MG63 (cell line): ENCODE data around the gene ISLR. TPM values are rescaled to one million over a fixed set of nuclear protein-coding genes. Genes with fewer than 3 reads are reported as not detected.
"Not testable (repeated sequence)": the region's sequence is repeated elsewhere in the genome, so short reads cannot be mapped to it uniquely, and the experiment has no call there.

Source experiments
- DNase-seq: peaks from one replicate; pipeline ENCODE4 v3.0.0-alpha.2; 2020
- H3K27me3 ChIP-seq: fragments of 250-450 bp; sonication (Bioruptor Pico); 2 replicates; pipeline ENCODE4 v1.5.1; 2020; ENCODE audit warnings: mild to moderate bottlenecking, moderate library complexity
- H3K36me3 ChIP-seq: fragments of 250-450 bp; sonication (Bioruptor Pico); 2 replicates; pipeline ENCODE4 v1.5.1; 2020; ENCODE audit warnings: mild to moderate bottlenecking, moderate library complexity
- H3K4me3 ChIP-seq: fragments of 250-450 bp; sonication (Bioruptor Pico); 2 replicates; pipeline ENCODE4 v1.5.1; 2020; ENCODE audit warnings: mild to moderate bottlenecking, moderate library complexity
- H3K9me3 ChIP-seq: fragments of 250-450 bp; sonication (Bioruptor Pico); 2 replicates; pipeline ENCODE4 v1.5.1; 2020; ENCODE audit warnings: mild to moderate bottlenecking, moderate library complexity
- total RNA-seq: library from RNA; depleted of rRNA; stranded (reverse); fragments of >200 nt; shearing (Covaris generic); gene quantifications from 2 replicates; pipeline ENCODE4 v1.2.3, GENCODE V29; 2014; ENCODE audit warnings: low replicate concordance

The ISLR gene
- total RNA-seq, 1 experiment from 2014 or later: not detected

- H3K4me3 ChIP-seq, DNase-seq, H3K36me3 ChIP-seq, H3K27me3 ChIP-seq, H3K9me3 ChIP-seq: not testable (repeated sequence)
These were observed 13.1 kb upstream of the ISLR start for GRCh38 chr15:74160390-74160789.

- not testable (repeated sequence) for DNase-seq, H3K9me3 ChIP-seq, H3K4me3 ChIP-seq, H3K27me3 ChIP-seq, H3K36me3 ChIP-seq
These were observed 11.3 kb upstream of the ISLR start for GRCh38 chr15:74162195-74162536.

GRCh38 chr15:74165461-74165860 lies 8.0 kb upstream of the ISLR start:
- Histone ChIP-seq H3K9me3 (no peaks in the 10 kb centered on the region), H3K36me3 (no peaks in the 10 kb centered on the region), H3K27me3 (no peaks in the 10 kb centered on the region), H3K4me3 (no peak overlapping the region)
- no peak for DNase-seq

GRCh38 chr15:74167891-74168331 lies 5.6 kb upstream of the ISLR start:
- H3K36me3 ChIP-seq: no peaks in the 10 kb centered on the region
- no peaks in the 10 kb centered on the region for H3K27me3 ChIP-seq
- H3K9me3 ChIP-seq: no peaks in the 10 kb centered on the region
- H3K4me3 ChIP-seq: no peak overlapping the region
- no peak for DNase-seq

- Histone ChIP-seq H3K36me3 (no peaks in the 10 kb centered on the region), H3K4me3 (no peak overlapping the region), H3K9me3 (no peaks in the 10 kb centered on the region), H3K27me3 (no peaks in the 10 kb centered on the region)
- DNase-seq: no peak
These were observed 4.8 kb upstream of the ISLR start for GRCh38 chr15:74168711-74169126.

- Histone ChIP-seq H3K9me3 (no peaks in the 10 kb centered on the region), H3K4me3 (no peak overlapping the region), H3K36me3 (no peaks in the 10 kb centered on the region), H3K27me3 (no peaks in the 10 kb centered on the region)
- no peak for DNase-seq
These were observed 3.3 kb upstream of the ISLR start for GRCh38 chr15:74170071-74170844.

- no peak overlapping the region for H3K4me3 ChIP-seq
- no peak for DNase-seq
- H3K9me3 ChIP-seq: no peaks in the 10 kb centered on the region
- no peaks in the 10 kb centered on the region for H3K27me3 ChIP-seq
- no peaks in the 10 kb centered on the region for H3K36me3 ChIP-seq
These were observed 2.5 kb upstream of the ISLR start for GRCh38 chr15:74170875-74171578.

GRCh38 chr15:74171965-74172541 lies 1.5 kb upstream of the ISLR start:
- Histone ChIP-seq H3K9me3 (no peaks in the 10 kb centered on the region), H3K36me3 (no peaks in the 10 kb centered on the region), H3K4me3 (no peak overlapping the region), H3K27me3 (no peaks in the 10 kb centered on the region)
- no peak for DNase-seq

- Histone ChIP-seq H3K4me3 (no peak overlapping the region), H3K27me3 (no peaks in the 10 kb centered on the region), H3K9me3 (no peaks in the 10 kb centered on the region), H3K36me3 (no peaks in the 10 kb centered on the region)
- DNase-seq: no peak
These were observed 670 bp upstream of the ISLR start for GRCh38 chr15:74172701-74173379.

GRCh38 chr15:74174219-74174957 lies 878 bp downstream of the ISLR start:
- no peaks in the 10 kb centered on the region for H3K9me3 ChIP-seq
- no peaks in the 10 kb centered on the region for H3K36me3 ChIP-seq
- DNase-seq: no peak
- H3K27me3 ChIP-seq: no peaks in the 10 kb centered on the region
- H3K4me3 ChIP-seq: no peak overlapping the region

GRCh38 chr15:74174958-74175253 lies 1.4 kb downstream of the ISLR start:
- no peaks in the 10 kb centered on the region for H3K9me3 ChIP-seq
- DNase-seq: no peak
- no peaks in the 10 kb centered on the region for H3K27me3 ChIP-seq
- H3K4me3 ChIP-seq: no peak overlapping the region
- H3K36me3 ChIP-seq: no peaks in the 10 kb centered on the region

GRCh38 chr15:74175271-74176191 lies 2.0 kb downstream of the ISLR start:
- no peak overlapping the region for H3K4me3 ChIP-seq
- H3K36me3 ChIP-seq: no peaks in the 10 kb centered on the region
- no peak for DNase-seq
- no peaks in the 10 kb centered on the region for H3K9me3 ChIP-seq
- no peaks in the 10 kb centered on the region for H3K27me3 ChIP-seq

GRCh38 chr15:74176262-74177214 lies 3.0 kb downstream of the ISLR start:
- Histone ChIP-seq H3K4me3 (no peak overlapping the region), H3K27me3 (no peaks in the 10 kb centered on the region), H3K9me3 (no peaks in the 10 kb centered on the region), H3K36me3 (no peaks in the 10 kb centered on the region)
- no peak for DNase-seq

- H3K4me3 ChIP-seq: no peak overlapping the region
- no peak for DNase-seq
- H3K9me3 ChIP-seq: no peaks in the 10 kb centered on the region
- H3K36me3 ChIP-seq: no peaks in the 10 kb centered on the region
- H3K27me3 ChIP-seq: no peaks in the 10 kb centered on the region
These were observed 5.0 kb downstream of the ISLR start for GRCh38 chr15:74178326-74179100.
